Spleen (tissue), 11 donors: ENCODE measurements around the gene TNFRSF1B. TPM values are rescaled to one million over a fixed set of nuclear protein-coding genes. Genes with fewer than 3 reads are reported as not detected.
A peak's percentile ranks its signal among the peaks of the same experiment; 100 is the strongest.

Source experiments
- DNase-seq: peaks from one replicate; pipeline ENCODE4 v3.0.0-alpha.2; 2020
- H3K27ac ChIP-seq, 8 donors: fragments of 200-600 bp; sonication (generic) in 7 of 8; 1 replicate in 4 of 8; 2 replicates in 4 of 8; pipeline versions ENCODE4 v1.5.0 to v1.8.0; 2016 to 2021; ENCODE audit warnings: inconsistent platforms in 4 of 8, mild to moderate bottlenecking in 4 of 8, moderate library complexity in 1 of 8
- H3K27me3 ChIP-seq, 7 donors: fragments of 200-600 bp; sonication (generic) in 6 of 7; replicated peaks in 1 of 7; 1 replicate in 4 of 7; 2 replicates in 3 of 7; pipeline versions ENCODE4 v1.5.0 to v1.8.0; 2016 to 2021; ENCODE audit warnings: inconsistent platforms in 3 of 7, mild to moderate bottlenecking in 1 of 7
- H3K36me3 ChIP-seq, 6 donors: fragments of 200-600 bp; sonication (generic) in 5 of 6; 1 replicate in 4 of 6; 2 replicates in 2 of 6; pipeline versions ENCODE4 v1.5.0 to v1.8.0; 2016 to 2021; ENCODE audit warnings: inconsistent platforms in 2 of 6
- H3K4me1 ChIP-seq, 6 donors: fragments of 200-600 bp; sonication (generic) in 5 of 6; 1 replicate in 3 of 6; 2 replicates in 3 of 6; pipeline versions ENCODE4 v1.5.0 to v1.8.0; 2016 to 2021; ENCODE audit warnings: inconsistent platforms in 3 of 6
- H3K4me3 ChIP-seq, 8 donors: fragments of 200-600 bp; sonication (generic) in 7 of 8; 1 replicate in 4 of 8; 2 replicates in 4 of 8; pipeline versions ENCODE4 v1.5.0 to v1.8.0; 2016 to 2021; ENCODE audit warnings: inconsistent platforms in 4 of 8, mild to moderate bottlenecking in 4 of 8, moderate library complexity in 2 of 8
- H3K9me3 ChIP-seq, 8 donors: fragments of 200-600 bp; sonication (generic) in 7 of 8; 1 replicate in 4 of 8; 2 replicates in 4 of 8; pipeline versions ENCODE4 v1.5.0 to v1.8.0; 2016 to 2021; ENCODE audit warnings: inconsistent platforms in 4 of 8
- CTCF ChIP-seq, 11 experiments: fragments of 200-600 bp in 7 of 11; fragments of 450-650 bp in 4 of 11; sonication (generic) in 4 of 11; IDR thresholded peaks in 8 of 11; conservative IDR thresholded peaks in 3 of 11; 1 replicate in 7 of 11; 2 replicates in 4 of 11; pipeline versions ENCODE4 v1.4.0 to v1.8.0; 2016 to 2021; ENCODE audit warnings: antibody characterized with exemption in 11 of 11, inconsistent platforms in 4 of 11, mild to moderate bottlenecking in 1 of 11
- POLR2A ChIP-seq, 3 donors: fragments of 450-650 bp; IDR thresholded peaks; one replicate each; pipeline ENCODE4 v1.5.1; 2017; ENCODE audit warnings: antibody characterized with exemption in 3 of 3, mild to moderate bottlenecking in 1 of 3
- POLR2AphosphoS5 ChIP-seq, 3 donors: sonication (generic); formaldehyde crosslinking; IDR thresholded peaks; one replicate each; pipeline ENCODE4 v1.5.1; 2017; ENCODE audit warnings: antibody characterized with exemption in 3 of 3
- WGBS, 5 donors: extraction: QIAGEN DNeasy Blood & Tissue Kit in 3 of 5; methylation state at CpG; one replicate each; pipeline versions ENCODE4 v1.1.5 to v1.1.7; 2013 to 2018; 5-methylcytosine and 5-hydroxymethylcytosine counted together
- intact Hi-C: fragments of 100-400 bp; cut with DNase I; formaldehyde crosslinking; loops from one replicate; pipeline ENCODE4 v1.15.0; 2023; ENCODE audit warnings: low total_unique reads
- polyA plus RNA-seq, 3 donors: library from polyadenylated mRNA; stranded (reverse); fragments of 200-250 nt; gene quantifications; one replicate each; pipeline ENCODE4 v1.2.1, GENCODE V29; 2013
- total RNA-seq, 7 donors: library from RNA; depleted of rRNA in 3 of 7; stranded (reverse); fragments of >200 nt in 3 of 7; fragmentation: NEBNext Ultra II Directional in 4 of 7; extraction: Animal tissue kit (Norgen Biotek cat#: 25700) in 4 of 7; gene quantifications; one replicate each; pipeline versions ENCODE4 v1.1.0 to v1.2.1, GENCODE V29; 2016 to 2021
- donor health status: healthy with polysubstance abuse.
- donor health status: DM: no; HTN: no; CAD: no; lungs with moderate emphysema.
- donor health status: DM: no; HTN: no; CAD: no.
- donor health status: Bipolar disorder and iron deficiency.
- donor health status: healthy.
- donor health status: DM: no; HTN: no; CAD: no.
- donor health status: DM: yes; HTN: yes; CAD: no.

The TNFRSF1B gene
- total and polyA plus RNA-seq, 10 donors, result 28.5 to 233 (median 167) TPM

- intact Hi-C loops, result no loop called here
- no peaks in the 10 kb centered on the region for H3K27me3 ChIP-seq
- TF ChIP-seq POLR2A (IDR thresholded peaks at IDR 0.05) (no peak), CTCF (IDR thresholded peaks at IDR 0.05 in 8 of 11, conservative IDR thresholded peaks at IDR 0.05 in 3 of 11) (no peak), POLR2AphosphoS5 (IDR thresholded peaks at IDR 0.05) (no peak)
- peaks cover 56 to 100% (median 92%) of the 10 kb centered on the region in 6 donors for H3K4me1 ChIP-seq
- peak overlapping the region in 1 of 8 donors; percentile 18 for H3K4me3 ChIP-seq
- H3K9me3 ChIP-seq, result peaks cover 0 to 6% (median 0%) of the 10 kb centered on the region in 8 donors
- DNase-seq, result no peak
- no peaks in the 10 kb centered on the region for H3K36me3 ChIP-seq
- WGBS, 5 donors, result 59 to 69% (median 65%) methylated on average over 8 of the region's 8 CpGs
- H3K27ac ChIP-seq, result peak overlapping the region; percentile 17 to 99 (median 96)
Measured at GRCh38 chr1:12147201-12147701, 19.5 kb upstream of the TNFRSF1B start.

- Histone ChIP-seq H3K36me3 (no peaks in the 10 kb centered on the region), H3K4me1 (peaks cover 61 to 100% (median 92%) of the 10 kb centered on the region in 6 donors), H3K9me3 (peaks cover 0 to 6% (median 0%) of the 10 kb centered on the region in 8 donors), H3K4me3 (peak overlapping the region in 1 of 8 donors; percentile 61), H3K27ac (peak overlapping the region; percentile 10 to 99 (median 96)), H3K27me3 (no peaks in the 10 kb centered on the region)
- intact Hi-C loops, result no loop called here
- DNase-seq, result no peak
- TF ChIP-seq POLR2AphosphoS5 (IDR thresholded peaks at IDR 0.05) (no peak), POLR2A (IDR thresholded peaks at IDR 0.05) (no peak), CTCF (IDR thresholded peaks at IDR 0.05 in 8 of 11, conservative IDR thresholded peaks at IDR 0.05 in 3 of 11) (no peak)
- 49 to 58% (median 55%) methylated on average over 8 of the region's 8 CpGs for WGBS, 5 donors
Measured at GRCh38 chr1:12148160-12148957, 18.4 kb upstream of the TNFRSF1B start.

DNA sequence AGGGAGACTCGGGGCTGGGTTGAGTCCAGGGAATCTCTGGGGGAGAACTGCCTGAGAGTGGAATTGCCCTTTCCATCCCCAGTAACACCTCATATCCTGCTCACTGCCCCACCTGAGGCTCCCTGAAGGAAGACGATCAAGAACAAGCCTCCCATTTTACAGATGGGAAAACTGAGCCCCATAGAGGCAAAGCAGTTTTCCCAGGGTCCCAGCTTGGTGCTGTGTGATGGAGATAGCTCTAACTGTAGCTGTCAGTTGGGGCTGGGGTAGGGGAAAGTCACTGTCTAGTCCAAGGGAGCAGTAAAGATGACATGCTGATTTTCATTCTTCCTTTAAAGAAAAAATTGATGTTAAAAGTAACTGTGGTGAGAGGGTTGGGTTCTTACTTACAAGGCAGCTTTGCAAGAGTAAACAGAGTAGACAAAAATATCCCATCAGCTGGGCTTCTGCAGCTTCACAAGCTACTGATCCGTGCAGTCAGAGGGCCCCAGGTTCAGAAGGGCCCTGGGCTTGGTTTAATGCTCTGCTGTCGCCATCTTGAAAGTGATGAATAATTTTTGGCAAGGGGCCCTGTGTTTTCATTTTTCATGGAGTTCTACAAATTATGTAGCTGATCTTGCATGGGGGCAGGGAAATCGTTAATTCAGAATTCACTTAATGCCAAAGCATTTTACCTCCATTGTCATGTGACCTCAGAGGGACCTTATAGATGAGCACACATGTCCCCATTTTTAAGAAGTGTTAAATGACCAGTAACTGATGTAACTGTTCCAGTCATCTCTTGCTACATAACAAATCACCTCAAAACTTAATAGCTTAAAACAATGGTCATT lies 17.6 kb upstream of the TNFRSF1B start:
- 57 to 80% (median 76%) methylated on average over 5 of the region's 5 CpGs for WGBS, 5 donors
- DNase-seq, result no peak
- peak overlapping the region in 1 of 8 donors; percentile 61 for H3K4me3 ChIP-seq
- peaks cover 0 to 6% (median 0%) of the 10 kb centered on the region in 8 donors for H3K9me3 ChIP-seq
- no peaks in the 10 kb centered on the region for H3K27me3 ChIP-seq
- H3K4me1 ChIP-seq, result peaks cover 61 to 100% (median 92%) of the 10 kb centered on the region in 6 donors
- intact Hi-C loops, result no loop called here
- no peak for TF ChIP-seq POLR2AphosphoS5 (IDR thresholded peaks at IDR 0.05)
- peak overlapping the region; percentile 88 to 99 (median 96) for H3K27ac ChIP-seq
- no peaks in the 10 kb centered on the region for H3K36me3 ChIP-seq

DNA sequence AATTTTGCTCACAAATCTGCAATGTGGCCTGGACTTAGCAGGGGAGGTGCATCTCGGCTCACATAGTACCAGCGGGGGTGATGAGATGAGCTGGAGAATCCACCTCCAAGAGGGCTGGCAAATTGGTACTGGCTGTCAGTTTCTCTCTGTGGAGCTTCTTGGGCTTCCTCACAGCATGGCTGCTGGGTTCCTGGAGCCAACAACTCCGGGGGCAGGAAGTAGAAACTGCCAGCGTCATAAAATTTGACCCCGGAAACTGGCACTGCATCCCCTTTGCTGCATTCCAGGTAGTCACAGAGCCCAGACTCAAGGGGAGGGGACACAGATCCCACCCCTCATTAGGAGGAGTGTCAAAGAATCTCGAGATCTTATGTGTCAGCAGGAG lies 17.0 kb upstream of the TNFRSF1B start:
- no peak for DNase-seq
- H3K4me1 ChIP-seq, result peaks cover 59 to 100% (median 89%) of the 10 kb centered on the region in 6 donors
- H3K27me3 ChIP-seq, result no peaks in the 10 kb centered on the region
- H3K27ac ChIP-seq, result peak overlapping the region; percentile 88 to 99 (median 96)
- peak overlapping the region in 1 of 8 donors; percentile 61 for H3K4me3 ChIP-seq
- WGBS, 5 donors, result 78 to 93% (median 85%) methylated on average over 3 to 6 of the region's 6 CpGs
- intact Hi-C loops, result no loop called here
- TF ChIP-seq CTCF (IDR thresholded peaks at IDR 0.05 in 8 of 11, conservative IDR thresholded peaks at IDR 0.05 in 3 of 11) (no peak), POLR2AphosphoS5 (IDR thresholded peaks at IDR 0.05) (no peak), POLR2A (IDR thresholded peaks at IDR 0.05) (no peak)
- no peaks in the 10 kb centered on the region for H3K36me3 ChIP-seq
- peaks cover 0 to 6% (median 0%) of the 10 kb centered on the region in 8 donors for H3K9me3 ChIP-seq
